Hematopoietic multipotent progenitor cell (in vitro differentiated cells): ENCODE results near the gene CTNNA1. TPM values are rescaled to one million over a fixed set of nuclear protein-coding genes. Genes with fewer than 3 reads are reported as not detected.
A peak's percentile ranks its signal among the peaks of the same experiment; 100 is the strongest.
"Not testable (repeated sequence)": the region's sequence is repeated elsewhere in the genome, so short reads cannot be mapped to it uniquely, and the experiment has no call there.

Experiments used
- DNase-seq, 3 donors: peaks; one replicate each; pipeline ENCODE4 v3.0.0-alpha.2; 2011 to 2015; ENCODE audit warnings: low read depth in 2 of 3, low spot score in 2 of 3
- total RNA-seq: library from RNA; depleted of rRNA; stranded (reverse); fragments of >200 nt; gene quantifications from one replicate; pipeline ENCODE4 v1.2.3, GENCODE V29; 2012

The CTNNA1 gene
- total RNA-seq, 1 donor, result 141 TPM

DNA sequence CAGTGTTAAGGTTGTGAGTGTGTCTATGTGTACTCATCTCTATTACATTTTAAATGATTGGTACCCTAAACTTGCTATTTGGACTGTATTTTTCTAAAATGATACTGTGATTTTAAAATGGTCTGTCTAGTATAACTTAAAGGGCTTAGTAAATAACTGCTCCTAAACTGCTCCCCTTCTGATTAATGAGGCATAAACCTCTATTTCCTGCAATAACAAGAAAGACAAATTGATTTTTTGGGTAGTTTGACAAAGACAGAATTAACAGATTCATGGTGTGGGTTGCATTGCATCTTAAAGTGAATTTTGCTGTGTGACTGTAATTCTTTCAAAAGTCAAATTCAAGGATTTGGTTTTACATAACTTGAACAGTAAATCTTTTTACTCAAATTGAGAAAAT, 130.0 kb downstream of the CTNNA1 start:
- no peak for DNase-seq

DNA sequence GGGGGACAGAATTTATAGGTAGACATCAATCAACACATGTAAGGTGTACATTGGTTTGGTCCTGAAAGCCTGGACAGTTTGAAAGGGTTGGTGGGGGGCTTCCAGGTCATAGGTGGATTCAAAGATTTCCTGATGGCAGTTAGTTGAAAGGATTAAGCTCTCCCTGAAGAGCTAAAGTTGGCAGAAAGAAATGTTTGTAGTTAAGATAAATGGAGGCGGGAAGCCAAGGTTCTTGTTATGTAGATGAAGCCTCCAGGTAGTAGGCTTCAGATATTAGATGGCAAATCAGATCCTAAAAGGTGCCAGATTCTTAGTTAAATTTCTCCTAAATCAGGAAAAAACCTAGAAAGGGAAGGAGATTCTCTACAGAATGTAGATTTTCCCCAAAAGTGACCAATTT, 130.9 kb downstream of the CTNNA1 start:
- no peak for DNase-seq

DNA sequence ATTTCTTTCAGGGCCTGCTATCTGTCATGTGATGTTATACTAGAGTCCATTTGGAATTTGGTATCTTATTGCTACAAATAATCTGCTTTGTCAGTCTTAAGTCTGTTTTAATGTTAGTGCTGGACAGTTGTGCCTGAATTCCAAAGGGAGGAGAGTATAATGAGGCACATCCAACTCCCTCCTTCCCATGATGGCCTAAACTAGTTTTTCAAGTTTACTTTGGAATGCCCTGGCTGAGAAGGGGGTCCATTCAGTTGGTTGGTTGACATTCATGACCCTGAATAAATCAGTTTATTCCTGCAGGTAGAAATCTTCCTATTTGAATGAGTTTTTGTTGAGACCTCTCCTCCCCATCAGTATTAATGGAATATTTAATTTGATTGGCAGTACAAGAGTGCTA, 131.3 kb downstream of the CTNNA1 start:
- no peak for DNase-seq

DNA sequence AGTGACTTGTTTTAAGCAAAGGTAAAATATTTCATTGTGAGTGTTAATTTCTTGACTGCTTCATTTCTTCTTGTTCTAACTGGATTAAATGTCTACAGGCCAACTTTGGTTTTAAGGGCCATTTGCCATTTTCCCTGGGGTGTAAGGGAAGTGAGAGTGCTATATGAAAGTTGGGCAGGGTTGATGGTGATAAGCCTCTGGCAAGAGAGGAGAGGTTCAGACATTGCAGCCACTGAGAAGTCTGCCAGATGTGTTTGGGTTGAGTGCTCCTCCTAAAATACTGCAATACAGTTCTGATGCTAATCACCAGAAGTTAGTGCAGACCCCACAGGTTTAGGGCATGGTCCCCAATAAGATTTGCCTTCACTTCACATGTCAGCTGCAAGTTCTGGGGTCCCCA, 136.8 kb downstream of the CTNNA1 start:
- DNase-seq, result no peak

DNA sequence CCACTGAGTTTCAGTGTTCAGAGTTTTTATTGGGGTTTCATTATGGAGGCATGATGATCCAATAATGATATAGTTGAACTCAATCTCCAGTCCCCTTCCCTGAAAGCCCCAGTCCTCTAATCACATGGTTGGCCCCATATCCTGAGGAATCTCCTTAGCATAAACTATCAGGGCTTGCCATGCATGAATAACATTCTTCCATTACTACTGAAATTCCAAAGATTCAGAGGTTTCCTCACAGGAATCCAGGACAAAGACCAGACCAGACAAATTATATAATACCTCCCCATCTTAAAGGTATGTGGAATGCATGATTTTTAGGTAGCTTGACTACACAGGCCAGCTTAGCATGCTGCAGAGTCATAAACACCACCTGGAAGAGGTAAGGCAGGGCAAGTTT, 137.4 kb downstream of the CTNNA1 start:
- no peak for DNase-seq

DNA sequence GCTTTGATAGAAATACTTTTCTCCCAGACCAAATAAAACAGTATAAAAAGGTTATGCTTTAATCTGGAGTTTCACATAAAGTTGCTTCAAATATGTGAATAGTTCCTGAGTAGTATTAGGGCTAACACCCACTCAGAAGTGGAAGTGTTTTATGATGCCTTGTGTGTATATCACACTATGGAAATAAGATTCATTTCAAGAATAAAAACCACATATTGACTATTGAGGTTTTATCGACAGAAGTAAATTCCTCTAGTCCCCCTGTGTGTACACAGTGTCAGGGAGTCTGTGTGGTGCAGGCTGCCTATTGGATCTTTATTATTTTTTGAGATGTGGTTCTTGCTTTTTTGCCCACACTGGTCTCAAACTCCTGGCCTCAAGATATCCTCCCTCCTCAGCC, 142.7 kb downstream of the CTNNA1 start:
- no peak for DNase-seq

DNA sequence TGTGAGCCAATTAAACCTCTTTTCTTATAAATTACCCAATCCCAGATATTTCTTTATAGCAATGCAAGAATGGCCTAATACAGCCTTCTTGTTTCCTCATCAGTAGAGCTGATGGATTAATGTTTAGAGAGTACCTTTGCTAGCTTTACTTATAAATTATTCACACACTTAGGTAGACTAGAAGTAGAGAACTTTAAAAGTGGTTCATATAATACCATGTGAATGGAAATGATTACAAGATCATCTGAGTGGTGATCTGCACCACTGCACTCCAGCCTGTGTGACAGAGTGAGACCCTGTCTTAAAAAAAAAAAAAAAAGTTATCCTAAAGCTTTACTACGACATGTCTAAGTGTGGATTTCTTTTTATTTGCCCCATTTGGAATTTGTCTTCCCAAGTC, 145.1 kb downstream of the CTNNA1 start:
- no peak for DNase-seq

DNA sequence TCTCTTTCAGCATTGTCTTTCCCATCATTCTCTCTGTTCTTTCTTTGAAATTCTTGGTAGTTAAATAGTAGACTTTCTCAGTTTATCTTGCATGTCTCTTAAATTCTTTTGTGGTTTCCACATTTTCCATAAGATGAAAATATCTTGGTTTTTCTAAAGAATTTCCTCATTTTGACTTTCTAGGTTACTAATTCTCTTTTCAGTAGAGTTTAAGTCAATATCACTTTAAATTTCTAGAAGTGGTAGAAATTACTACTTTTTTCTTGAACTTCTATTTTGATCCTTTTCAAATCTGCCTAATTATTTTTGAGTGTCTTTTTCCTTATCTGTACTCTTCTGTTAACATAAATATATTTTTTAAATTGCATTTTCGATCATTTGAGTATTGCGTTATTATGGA, 145.5 kb downstream of the CTNNA1 start:
- no peak for DNase-seq

DNA sequence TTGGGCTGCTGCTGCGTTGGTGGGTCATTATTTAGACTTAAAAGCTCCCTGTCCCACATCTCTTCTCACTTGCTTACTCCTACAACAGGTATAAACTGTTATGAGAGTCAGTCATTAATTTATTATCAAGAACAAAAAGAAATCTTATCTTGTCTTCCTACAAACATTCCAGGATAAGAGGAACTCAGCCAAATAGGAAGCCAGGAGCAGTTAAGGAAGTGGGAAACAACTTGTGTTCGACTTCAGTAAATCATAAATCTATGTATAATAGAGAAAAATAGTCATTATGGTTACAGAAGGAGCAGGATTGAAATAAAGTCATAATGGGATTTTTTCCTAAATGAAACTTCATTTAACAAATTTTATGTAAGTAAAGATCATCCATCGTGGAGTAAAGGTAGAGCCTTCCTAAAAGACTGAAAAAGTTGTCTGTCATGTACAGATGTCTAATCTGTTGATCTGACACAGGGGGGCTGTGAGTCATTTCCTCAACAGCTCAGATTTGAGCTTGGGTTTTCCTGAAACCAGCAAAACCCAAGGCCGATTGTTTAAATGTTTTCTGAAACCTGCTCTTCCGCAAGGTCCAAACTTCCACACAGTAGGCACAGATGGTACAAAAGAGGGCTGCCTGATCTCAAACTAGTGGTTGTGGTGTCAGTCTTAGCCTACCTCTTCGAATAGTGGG, 147.2 kb downstream of the CTNNA1 start:
- peak in 2 of 3 donors; percentile 34 to 44 for DNase-seq

DNA sequence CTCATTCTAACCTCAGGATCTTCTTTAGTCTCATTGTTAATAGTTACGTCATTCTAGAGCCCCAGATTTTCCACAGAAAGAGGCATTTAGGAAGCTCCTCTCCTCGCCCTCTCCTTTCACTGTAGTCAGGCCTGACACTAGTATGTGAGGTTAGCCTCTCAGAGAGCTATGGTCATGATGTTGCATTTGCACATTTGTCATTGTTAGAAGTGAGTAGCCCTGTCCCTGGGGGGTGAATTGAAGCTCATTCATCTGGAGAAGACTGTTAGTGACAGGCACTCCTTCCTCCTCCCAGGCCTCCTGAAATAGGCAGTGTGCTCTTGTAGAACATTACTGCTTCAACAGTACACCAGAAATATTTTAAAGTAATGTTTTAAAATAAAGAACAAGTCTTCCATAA, 148.5 kb downstream of the CTNNA1 start:
- no peak for DNase-seq

DNA sequence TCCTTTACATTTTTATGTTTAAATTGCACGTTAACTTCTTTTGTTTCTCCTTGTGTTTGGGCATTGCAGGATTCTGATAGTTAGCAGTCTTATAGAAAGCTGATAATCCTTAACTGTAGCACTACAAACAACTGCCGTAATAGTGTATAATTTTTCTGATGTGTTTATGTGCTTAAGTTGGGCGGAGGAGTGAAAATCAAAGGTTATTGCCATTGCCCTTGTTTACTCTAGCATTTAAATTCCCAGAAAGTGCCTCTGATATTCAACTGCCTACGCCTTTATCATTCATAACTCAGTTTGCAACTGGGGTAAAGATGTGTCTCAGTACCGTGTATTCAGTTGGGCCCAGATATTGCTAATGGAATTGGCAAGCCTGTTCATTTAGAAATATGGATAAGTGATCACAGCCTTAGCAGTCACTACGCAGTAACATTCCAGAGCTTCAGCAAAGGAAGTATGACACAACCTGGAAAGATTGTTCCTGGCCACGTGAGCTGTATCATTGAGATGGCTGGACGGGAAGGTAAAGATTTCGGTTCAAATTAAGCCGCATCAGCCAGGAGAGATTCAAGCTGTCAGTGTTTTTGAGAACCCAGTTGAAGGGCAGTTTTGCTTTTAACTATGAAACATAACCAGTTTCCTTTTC, 150.0 kb downstream of the CTNNA1 start:
- no peak for DNase-seq

DNA sequence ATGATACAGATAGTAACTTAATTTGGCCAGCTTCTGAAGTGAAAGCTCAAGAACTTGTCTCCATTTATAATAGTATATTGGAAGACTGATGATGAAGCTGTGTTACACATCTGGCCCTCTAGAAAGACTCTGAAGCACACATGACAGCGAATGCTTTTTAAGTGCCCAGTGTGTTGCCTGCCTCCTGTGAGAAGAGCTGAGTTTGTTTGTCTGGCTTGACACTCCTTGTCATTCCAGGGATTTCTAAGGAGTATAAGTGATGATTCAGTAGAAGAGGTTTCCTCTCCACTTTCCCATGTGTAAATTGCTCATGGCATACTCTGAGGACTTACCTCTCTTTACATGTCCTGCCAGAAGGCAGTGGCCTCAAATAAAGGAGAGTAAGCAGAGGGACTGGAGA, 152.3 kb downstream of the CTNNA1 start:
- DNase-seq, result no peak

DNA sequence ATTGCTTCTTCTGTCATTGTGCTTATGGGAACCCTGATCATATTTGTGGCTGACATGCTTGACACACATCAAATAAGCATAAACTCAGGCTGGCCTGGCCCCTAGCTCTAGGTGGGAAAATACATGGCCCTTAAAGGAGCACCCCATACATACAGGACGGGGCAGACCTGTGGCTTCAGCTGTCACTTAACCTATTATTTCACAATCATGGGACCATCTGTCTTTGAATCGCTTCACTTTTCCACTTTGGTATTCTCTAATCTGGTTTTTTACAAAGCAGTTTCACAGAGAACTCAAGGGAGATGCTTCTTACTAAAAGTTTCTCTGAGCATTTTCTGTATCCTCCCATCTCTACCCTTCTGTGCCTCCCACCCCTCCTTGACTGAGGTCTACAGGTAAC, 156.5 kb downstream of the CTNNA1 start:
- no peak for DNase-seq

DNA sequence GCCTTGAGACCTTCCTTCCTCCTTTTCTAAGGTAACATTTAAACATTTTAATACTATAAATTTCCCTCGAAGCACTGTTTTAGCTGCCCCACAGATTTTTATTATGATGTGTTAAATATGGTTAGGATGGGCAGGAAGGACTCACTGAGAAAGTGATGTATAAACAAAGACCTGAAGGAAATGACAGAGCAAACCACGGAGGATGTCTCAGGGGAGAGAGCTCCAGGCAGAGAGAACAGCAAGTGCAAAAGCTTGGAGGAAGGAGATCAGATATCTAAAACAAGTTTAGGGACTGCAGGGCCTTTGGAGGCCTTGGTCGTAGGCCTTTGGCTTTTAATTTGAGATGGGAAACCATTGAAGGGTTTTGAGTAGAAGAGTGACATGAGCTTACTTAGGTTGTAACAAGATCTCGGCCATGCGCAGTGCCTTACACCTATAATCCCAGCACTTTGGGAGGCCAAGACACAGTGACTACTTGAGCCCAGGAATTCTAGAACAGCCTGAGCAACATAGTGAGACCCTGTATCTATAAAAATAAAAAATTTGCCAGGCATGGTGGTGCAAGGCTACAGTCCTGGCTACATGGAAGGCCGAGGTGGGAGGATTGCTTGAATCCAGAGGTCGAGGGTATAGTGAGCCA, 157.4 kb downstream of the CTNNA1 start:
- DNase-seq, result no peak

DNA sequence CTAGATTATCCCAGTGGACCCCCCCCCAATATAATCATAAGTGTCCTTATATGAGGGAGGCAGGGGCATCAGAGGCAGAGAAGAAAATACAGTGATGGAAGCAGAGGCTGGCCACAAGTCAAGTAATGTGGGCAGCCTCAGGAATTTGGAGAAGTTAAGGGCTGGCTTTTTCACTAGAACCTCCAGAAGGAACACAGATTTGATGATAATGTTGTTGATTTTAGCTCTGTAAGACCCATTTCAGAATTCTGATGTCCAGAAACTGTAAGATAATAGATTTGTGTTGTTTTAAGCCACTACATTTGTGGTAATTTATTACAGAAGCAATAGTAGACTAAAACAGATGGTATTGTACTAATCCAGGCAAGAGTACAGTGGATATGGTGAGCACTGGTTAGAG, 158.2 kb downstream of the CTNNA1 start:
- no peak for DNase-seq

DNA sequence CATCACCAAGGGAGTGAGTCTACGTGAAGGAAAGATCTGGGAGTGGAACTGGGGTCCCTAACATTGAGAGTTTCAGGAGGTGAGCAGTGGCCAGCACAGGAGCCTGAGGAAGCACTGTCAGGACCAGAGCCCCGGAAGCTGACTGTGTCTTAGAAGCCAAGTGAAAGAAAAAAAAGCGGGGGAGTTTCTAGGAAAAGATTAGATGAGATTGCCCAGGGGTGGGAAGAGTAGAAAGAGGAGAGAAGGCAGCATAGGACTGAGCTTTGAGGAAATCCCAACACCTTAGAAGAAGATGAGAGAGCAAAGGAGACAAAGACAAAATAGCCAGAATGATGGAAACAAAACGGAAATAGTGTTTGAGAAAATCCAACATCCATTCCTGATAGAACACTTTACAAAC, 158.9 kb downstream of the CTNNA1 start:
- DNase-seq, result no peak

DNA sequence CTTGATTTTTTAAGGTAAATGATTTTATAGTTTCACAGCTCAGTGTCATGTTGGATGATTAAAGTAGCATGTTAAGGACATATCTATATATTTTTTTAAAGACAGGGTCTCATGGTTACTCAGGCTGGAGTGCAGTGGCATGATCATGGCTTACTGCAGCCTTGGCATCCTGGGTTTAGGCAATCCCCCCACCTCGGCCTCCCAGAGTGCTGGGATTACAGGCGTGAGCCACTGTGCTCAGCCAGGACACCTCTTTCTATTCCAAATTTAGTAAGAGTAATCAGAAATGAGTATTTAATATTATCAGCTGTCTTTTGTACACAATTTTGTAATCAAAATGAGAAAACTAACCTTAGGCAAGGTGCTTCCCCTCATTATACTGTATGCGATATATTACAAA, 160.5 kb downstream of the CTNNA1 start:
- DNase-seq, result no peak

DNA sequence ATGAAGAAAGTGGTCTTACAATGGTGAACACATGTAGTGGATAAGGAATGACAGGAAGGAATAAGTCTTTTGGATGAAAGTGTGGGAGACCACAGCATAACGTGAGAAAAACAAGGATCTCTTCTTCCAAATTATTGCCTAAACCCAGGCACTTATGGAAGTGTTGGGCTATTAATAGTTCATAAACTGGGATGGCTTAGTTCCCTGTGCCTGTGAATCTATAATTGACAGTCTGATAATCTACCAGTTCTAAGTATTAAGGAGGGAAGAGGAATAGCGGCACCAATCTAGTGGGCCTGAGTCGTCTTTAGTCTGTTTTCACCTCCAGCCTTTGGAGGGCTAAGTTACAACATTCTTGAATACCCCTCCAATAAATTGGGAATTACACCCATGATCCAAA, 161.1 kb downstream of the CTNNA1 start:
- DNase-seq, result no peak

DNA sequence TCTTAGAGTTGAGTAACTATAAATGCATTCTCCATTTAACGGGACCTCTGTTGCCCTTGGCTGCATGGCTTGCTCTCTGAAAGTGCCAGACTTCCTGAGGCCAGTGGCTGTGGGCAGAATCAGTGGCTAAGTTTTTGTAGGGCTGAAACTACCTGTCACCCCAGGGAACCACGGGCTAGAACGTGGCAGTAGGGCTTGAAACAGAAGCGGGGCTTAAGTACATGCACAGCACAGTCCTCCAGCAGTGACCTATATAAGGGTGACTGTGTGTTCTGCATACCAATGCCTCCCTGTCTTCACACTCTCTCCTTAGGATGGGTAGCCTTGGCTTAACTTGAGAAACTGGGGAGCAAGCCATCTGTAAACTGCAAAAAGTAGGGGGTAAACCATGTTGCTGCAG, 165.5 kb downstream of the CTNNA1 start:
- no peak for DNase-seq

DNA sequence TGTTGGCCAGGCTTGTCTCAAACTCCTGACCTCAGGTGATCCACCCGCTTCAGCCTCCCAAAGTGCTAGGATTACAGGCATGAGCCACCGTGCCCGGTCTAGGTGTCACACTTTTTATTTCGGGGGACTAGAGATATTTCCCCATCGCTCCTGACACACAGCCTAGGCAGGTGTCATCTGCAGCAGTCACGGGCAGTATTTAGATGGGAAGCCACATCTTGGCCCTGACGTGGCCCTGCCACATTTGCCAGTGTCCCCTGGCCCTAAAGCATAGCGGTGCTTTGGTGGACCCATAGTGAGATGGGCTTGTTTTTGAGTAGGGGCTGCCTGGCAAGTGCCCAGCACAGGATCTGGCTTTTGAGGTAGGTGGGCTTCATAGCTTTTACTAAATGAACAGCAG, 167.0 kb downstream of the CTNNA1 start:
- no peak for DNase-seq

DNA sequence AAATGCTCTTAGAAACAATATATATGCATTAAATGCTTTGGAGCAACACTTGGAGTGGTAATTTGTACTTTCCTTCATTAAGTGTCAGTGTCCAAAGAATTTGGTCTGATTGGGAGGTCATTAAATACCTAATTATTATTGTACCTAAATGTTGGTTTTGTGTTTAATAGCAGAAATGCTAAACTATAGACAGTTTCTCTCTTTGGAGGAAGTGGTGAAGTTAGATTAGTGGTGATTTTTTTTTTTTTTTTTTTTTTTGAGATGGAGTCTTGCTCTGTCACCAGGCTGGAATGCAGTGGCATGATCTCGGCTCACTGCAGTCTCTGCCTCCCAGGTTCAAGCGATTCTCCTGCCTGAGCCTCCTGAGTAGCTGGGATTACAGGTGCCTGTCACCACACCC, 168.1 kb downstream of the CTNNA1 start:
- not testable (repeated sequence) for DNase-seq

DNA sequence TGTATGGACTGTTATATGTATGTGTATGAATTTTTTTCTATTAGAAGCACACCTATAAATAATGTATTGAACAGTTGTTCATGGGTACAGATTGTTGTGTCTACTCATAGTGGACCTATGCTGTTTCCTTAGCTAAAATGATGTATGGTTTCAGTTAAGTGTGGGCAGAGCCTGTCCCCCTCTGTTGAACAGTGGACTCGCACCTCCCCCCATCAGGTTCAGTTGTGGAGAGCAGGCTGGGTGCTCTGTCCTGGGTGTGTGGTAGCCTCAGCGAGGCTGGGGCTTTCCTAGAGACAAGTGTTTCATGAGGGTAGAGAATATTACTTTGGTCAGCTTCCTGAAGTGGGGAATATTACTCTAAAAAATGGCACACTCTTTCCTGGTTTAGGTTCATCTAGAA, 169.3 kb downstream of the CTNNA1 start:
- no peak for DNase-seq
